Mesenchymal stem cell (in vitro differentiated cells and primary cell): ENCODE data around the gene RRP15.

Source experiments
- DNase-seq: peaks from one replicate; pipeline ENCODE4 v3.0.0-alpha.2; 2013
- H2AFZ ChIP-seq: one replicate; pipeline ENCODE4 v1.6.1; 2013; ENCODE audit warnings: low read depth, mild to moderate bottlenecking, control low read depth, inconsistent platforms, low read length, moderate library complexity
- H2AK5ac ChIP-seq: 2 replicates; pipeline ENCODE4 v1.6.1; 2013; ENCODE audit warnings: low read length, moderate library complexity, mild to moderate bottlenecking, inconsistent platforms; ENCODE audit not compliant: severe bottlenecking
- H2BK120ac ChIP-seq: one replicate; pipeline ENCODE4 v1.6.1; 2013; ENCODE audit warnings: low read depth, mild to moderate bottlenecking, inconsistent platforms, low read length, moderate library complexity
- H2BK12ac ChIP-seq, 2 experiments: one replicate each; pipeline ENCODE4 v1.6.1; 2013; ENCODE audit warnings: inconsistent platforms in 2 of 2, low read length in 2 of 2, mild to moderate bottlenecking in 2 of 2, moderate library complexity in 2 of 2, control low read depth in 1 of 2
- H2BK15ac ChIP-seq: one replicate; pipeline ENCODE4 v1.6.1; 2013; ENCODE audit warnings: mild to moderate bottlenecking, low read depth, inconsistent platforms; ENCODE audit not compliant: poor library complexity, severe bottlenecking
- H2BK5ac ChIP-seq: 2 replicates; pipeline ENCODE4 v1.6.1; 2013; ENCODE audit warnings: low read depth, mild to moderate bottlenecking, low read length, control low read depth, inconsistent platforms; ENCODE audit not compliant: poor library complexity, severe bottlenecking
- H3K14ac ChIP-seq, 2 experiments: one replicate each; pipeline ENCODE4 v1.6.1; 2013; ENCODE audit warnings: inconsistent platforms in 2 of 2, low read length in 2 of 2, control low read depth in 1 of 2, mild to moderate bottlenecking in 1 of 2, moderate library complexity in 1 of 2
- H3K18ac ChIP-seq, 2 experiments: one replicate each; pipeline ENCODE4 v1.6.1; 2013; ENCODE audit warnings: inconsistent platforms in 2 of 2, low read length in 2 of 2, control low read depth in 1 of 2, low read depth in 1 of 2, mild to moderate bottlenecking in 1 of 2
- H3K23ac ChIP-seq, 2 experiments: one replicate each; pipeline ENCODE4 v1.6.1; 2013; ENCODE audit warnings: inconsistent platforms in 2 of 2, low read length in 2 of 2, mild to moderate bottlenecking in 2 of 2, moderate library complexity in 2 of 2, control low read depth in 1 of 2
- H3K27ac ChIP-seq: 2 replicates; pipeline ENCODE4 v1.5.1; 2013; ENCODE audit warnings: mild to moderate bottlenecking, moderate library complexity, low read length, control low read depth, inconsistent platforms; ENCODE audit not compliant: poor library complexity, severe bottlenecking
- H3K27me3 ChIP-seq, 2 experiments: 2 replicates each; pipeline versions ENCODE4 v1.6.1 to v1.7.0; 2013; ENCODE audit warnings: low read length in 2 of 2, mild to moderate bottlenecking in 2 of 2, moderate library complexity in 2 of 2, control low read depth in 1 of 2, inconsistent platforms in 1 of 2; ENCODE audit not compliant: control insufficient read depth in 1 of 2, insufficient read depth in 1 of 2
- H3K36me3 ChIP-seq, 2 experiments: 2 replicates each; pipeline versions ENCODE4 v1.6.1 to v1.7.0; 2013; ENCODE audit warnings: low read length in 2 of 2, control low read depth in 1 of 2, inconsistent platforms in 1 of 2, low read depth in 1 of 2, mild to moderate bottlenecking in 1 of 2; ENCODE audit not compliant: insufficient read depth in 2 of 2, control insufficient read depth in 1 of 2
- H3K4ac ChIP-seq, 2 experiments: one replicate each; pipeline ENCODE4 v1.6.1; 2013; ENCODE audit warnings: inconsistent platforms in 2 of 2, low read length in 2 of 2, mild to moderate bottlenecking in 2 of 2, moderate library complexity in 2 of 2, control low read depth in 1 of 2, low read depth in 1 of 2
- H3K4me1 ChIP-seq: 2 replicates; pipeline ENCODE4 v1.6.1; 2013; ENCODE audit warnings: low read depth, low read length, control low read depth; ENCODE audit not compliant: control insufficient read depth, insufficient read depth
- H3K4me2 ChIP-seq: 2 replicates; pipeline ENCODE4 v1.6.1; 2013; ENCODE audit warnings: low read length, mild to moderate bottlenecking, inconsistent platforms; ENCODE audit not compliant: poor library complexity, severe bottlenecking
- H3K4me3 ChIP-seq, 2 experiments: 2 replicates each; pipeline versions ENCODE4 v1.5.1 to v1.7.0; 2013; ENCODE audit warnings: low read length in 2 of 2, mild to moderate bottlenecking in 2 of 2, control low read depth in 1 of 2, low read depth in 1 of 2; ENCODE audit not compliant: insufficient read depth in 1 of 2
- H3K79me1 ChIP-seq: replicated peaks from 2 replicates; pipeline ENCODE4 v1.6.1; 2013; ENCODE audit warnings: mild to moderate bottlenecking, control low read depth, low read length, inconsistent platforms; ENCODE audit not compliant: poor library complexity, severe bottlenecking
- H3K9ac ChIP-seq: 2 replicates; pipeline ENCODE4 v1.7.0; 2013; ENCODE audit warnings: mild to moderate bottlenecking, low read length, moderate library complexity
- H3K9me3 ChIP-seq: 2 replicates; pipeline ENCODE4 v1.7.0; 2013; ENCODE audit warnings: mild to moderate bottlenecking, low read length; ENCODE audit not compliant: control insufficient read depth
- H4K8ac ChIP-seq: one replicate; pipeline ENCODE4 v1.6.1; 2013; ENCODE audit warnings: inconsistent platforms, mild to moderate bottlenecking, low read length, moderate library complexity
- H4K91ac ChIP-seq: one replicate; pipeline ENCODE4 v1.6.1; 2013; ENCODE audit warnings: mild to moderate bottlenecking, low read length, inconsistent platforms
- WGBS: methylation state at CpG from one replicate; pipeline ENCODE4 v1.1.7; 2013; ENCODE audit warnings: mixed read lengths; 5-methylcytosine and 5-hydroxymethylcytosine counted together

RRP15 gene

GRCh38 chr1:218346391-218347204 lies 61.5 kb downstream of the RRP15 start:
- no peak overlapping the region for H2AFZ ChIP-seq
- H3K9me3 ChIP-seq = no peaks in the 10 kb centered on the region
- H3K36me3 ChIP-seq = no peaks in the 10 kb centered on the region
- H4K8ac ChIP-seq = peak overlapping the region; percentile 53
- H3K4me3 ChIP-seq = peak overlapping the region; percentile 82 to 90
- peak overlapping the region; percentile 39 for H2BK120ac ChIP-seq
- H3K4me1 ChIP-seq = peaks cover 2% of the 10 kb centered on the region
- H3K4me2 ChIP-seq = peak overlapping the region; percentile 56
- H3K27me3 ChIP-seq = no peaks in the 10 kb centered on the region
- H3K4ac ChIP-seq = peak overlapping the region in 1 of 2 experiments; percentile 71
- H3K9ac ChIP-seq = peak overlapping the region; percentile 96
- peak overlapping the region; percentile 99 for H3K27ac ChIP-seq
- H2BK12ac ChIP-seq = no peak overlapping the region
- under 1% methylated on average over 36 of the region's 39 CpGs for WGBS
- peaks cover 4% of the 10 kb centered on the region for H3K79me1 ChIP-seq
- peak; percentile 61 for DNase-seq
- peak overlapping the region; percentile 91 for H2AK5ac ChIP-seq
- peak overlapping the region in 1 of 2 experiments; percentile 10 for H3K14ac ChIP-seq
- peak overlapping the region; percentile 52 to 76 for H3K18ac ChIP-seq
- H2BK15ac ChIP-seq = no peak overlapping the region
- H3K23ac ChIP-seq = no peak overlapping the region
- H4K91ac ChIP-seq = no peak overlapping the region
- peak overlapping the region; percentile 94 for H2BK5ac ChIP-seq

- Histone ChIP-seq H4K91ac (no peak overlapping the region), H2AFZ (no peak overlapping the region), H4K8ac (no peak overlapping the region), H3K4me2 (peak overlapping the region; percentile 44), H3K36me3 (no peaks in the 10 kb centered on the region), H2BK5ac (peak overlapping the region; percentile 94), H3K27me3 (no peaks in the 10 kb centered on the region), H2AK5ac (no peak overlapping the region), H2BK120ac (no peak overlapping the region), H3K18ac (peak overlapping the region in 1 of 2 experiments; percentile 76), H3K9me3 (no peaks in the 10 kb centered on the region), H2BK12ac (no peak overlapping the region), H2BK15ac (no peak overlapping the region), H3K14ac (no peak overlapping the region), H3K79me1 (peaks cover 4% of the 10 kb centered on the region), H3K27ac (peak overlapping the region; percentile 99), H3K9ac (peak overlapping the region; percentile 96), H3K4me3 (peak overlapping the region; percentile 82 to 90), H3K4me1 (peaks cover 7% of the 10 kb centered on the region), H3K23ac (no peak overlapping the region), H3K4ac (peak overlapping the region in 1 of 2 experiments; percentile 38)
- under 1% methylated on average over 12 of the region's 14 CpGs for WGBS
- peak; percentile 41 for DNase-seq
Measured at GRCh38 chr1:218347336-218347722, 62.2 kb downstream of the RRP15 start.

- peak overlapping the region; percentile 47 for H2AK5ac ChIP-seq
- H2BK15ac ChIP-seq = no peak overlapping the region
- H3K23ac ChIP-seq = no peak overlapping the region
- peak overlapping the region; percentile 96 for H3K9ac ChIP-seq
- peak overlapping the region; percentile 82 to 90 for H3K4me3 ChIP-seq
- H3K18ac ChIP-seq = no peak overlapping the region
- H2BK12ac ChIP-seq = no peak overlapping the region
- peaks cover 7% of the 10 kb centered on the region for H3K4me1 ChIP-seq
- H3K4ac ChIP-seq = no peak overlapping the region
- H2AFZ ChIP-seq = no peak overlapping the region
- peak overlapping the region; percentile 44 for H3K4me2 ChIP-seq
- peak overlapping the region; percentile 94 for H2BK5ac ChIP-seq
- peak; percentile 65 for DNase-seq
- no peak overlapping the region for H4K91ac ChIP-seq
- H3K79me1 ChIP-seq = peaks cover 4% of the 10 kb centered on the region
- H3K27me3 ChIP-seq = no peaks in the 10 kb centered on the region
- H4K8ac ChIP-seq = no peak overlapping the region
- H3K27ac ChIP-seq = peak overlapping the region; percentile 99
- no peak overlapping the region for H2BK120ac ChIP-seq
- H3K9me3 ChIP-seq = no peaks in the 10 kb centered on the region
- H3K36me3 ChIP-seq = no peaks in the 10 kb centered on the region
- H3K14ac ChIP-seq = no peak overlapping the region
- WGBS = 29% methylated on average over 7 of the region's 9 CpGs
Measured at GRCh38 chr1:218347723-218348627, 62.9 kb downstream of the RRP15 start.

GRCh38 chr1:218348628-218349071 lies 63.6 kb downstream of the RRP15 start:
- peak overlapping the region; percentile 96 for H3K9ac ChIP-seq
- H2BK15ac ChIP-seq = no peak overlapping the region
- no peak overlapping the region for H2AK5ac ChIP-seq
- H3K27me3 ChIP-seq = no peaks in the 10 kb centered on the region
- no peak overlapping the region for H3K18ac ChIP-seq
- no peaks in the 10 kb centered on the region for H3K79me1 ChIP-seq
- no peak overlapping the region for H3K14ac ChIP-seq
- peaks cover 12% of the 10 kb centered on the region for H3K4me1 ChIP-seq
- H3K4me2 ChIP-seq = peak overlapping the region; percentile 20
- no peak overlapping the region for H2BK120ac ChIP-seq
- H2BK5ac ChIP-seq = no peak overlapping the region
- H3K23ac ChIP-seq = no peak overlapping the region
- no peak overlapping the region for H2BK12ac ChIP-seq
- no peaks in the 10 kb centered on the region for H3K9me3 ChIP-seq
- no peak for DNase-seq
- no CpG with 5 or more reads among the region's 3 CpGs for WGBS
- H2AFZ ChIP-seq = no peak overlapping the region
- H4K91ac ChIP-seq = no peak overlapping the region
- peak overlapping the region; percentile 99 for H3K27ac ChIP-seq
- peak overlapping the region in 1 of 2 experiments; percentile 90 for H3K4me3 ChIP-seq
- no peak overlapping the region for H4K8ac ChIP-seq
- no peak overlapping the region for H3K4ac ChIP-seq
- peaks cover 0 to 6% of the 10 kb centered on the region in 2 experiments for H3K36me3 ChIP-seq
